Mucosa of descending colon (tissue), 3 donors: ENCODE data around the gene DENND6A. TPM values are rescaled to one million over a fixed set of nuclear protein-coding genes. Genes with fewer than 3 reads are reported as not detected.
A peak's percentile ranks its signal among the peaks of the same experiment; 100 is the strongest.

Experiments used
- ATAC-seq: fragments of 200-7000 bp; cut with Tn5 transposase; one replicate; pipeline ENCODE4 v1.9.1; 2020; ENCODE audit warnings: mild to moderate bottlenecking, moderate library complexity
- DNase-seq, 3 donors: peaks; one replicate each; pipeline ENCODE4 v3.0.0-alpha.2; 2020
- H3K36me3 ChIP-seq: fragments of 200-600 bp; one replicate; pipeline ENCODE4 v1.8.0; 2021; ENCODE audit warnings: low read depth, mild to moderate bottlenecking
- H3K4me1 ChIP-seq: fragments of 200-600 bp; one replicate; pipeline ENCODE4 v1.8.0; 2021; ENCODE audit warnings: low read depth, mild to moderate bottlenecking
- H3K4me3 ChIP-seq: fragments of 200-600 bp; one replicate; pipeline ENCODE4 v1.8.0; 2021; ENCODE audit warnings: mild to moderate bottlenecking
- H3K9me3 ChIP-seq: fragments of 200-600 bp; one replicate; pipeline ENCODE4 v1.8.0; 2021; ENCODE audit warnings: mild to moderate bottlenecking
- intact Hi-C, 2 donors: fragments of 100-400 bp; cut with DNase I in 1 of 2; cut with micrococcal nuclease in 1 of 2; formaldehyde crosslinking; loops; one replicate each; pipeline versions ENCODE4 v1.11.0 to v1.11.1; 2022; cut with DNase I, micrococcal nuclease
- total RNA-seq, 3 donors: library from RNA; stranded (reverse); fragmentation: NEBNext Ultra II Directional in 2 of 3; extraction: Animal tissue kit (Norgen Biotek cat#: 25700) in 2 of 3; gene quantifications; one replicate each; pipeline versions ENCODE4 v1.2.1 to v1.2.4, GENCODE V29; 2021 to 2023
- TF ChIP-seq, protein P1 (sequence below): fragments of 200-600 bp; IDR thresholded peaks from one replicate; pipeline ENCODE4 v1.8.0; 2022; ENCODE audit warnings: antibody characterized with exemption, mild to moderate bottlenecking
- donor health status: DM: no; HTN: no; CAD: no; lungs with moderate emphysema.
- donor health status: DM: no; HTN: no; CAD: no.
- donor health status: DM: no; HTN: yes; CAD: no.

The DENND6A gene
- total RNA-seq, 3 donors from 2014 or later: 19.6 to 34.7 (median 20.4) TPM

DNA sequence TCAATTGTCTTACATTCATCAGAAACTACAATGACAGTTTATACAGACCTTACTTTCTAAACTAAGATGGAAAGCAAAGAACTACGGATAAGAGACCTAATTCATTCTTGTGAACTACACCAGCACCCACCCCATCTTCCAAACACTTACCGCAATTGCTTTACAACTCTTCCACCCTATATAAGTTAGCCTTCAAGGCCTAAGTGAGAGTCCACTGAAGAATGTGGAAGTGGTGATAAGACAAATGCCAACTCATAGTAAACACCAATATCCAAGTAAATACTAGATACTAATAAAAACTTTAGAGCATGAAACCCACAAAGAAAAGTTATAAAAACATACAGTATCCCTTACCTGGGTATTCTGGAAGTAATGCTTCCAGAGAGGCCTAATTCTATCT lies 109.3 kb downstream of the DENND6A start:
- Histone ChIP-seq H3K4me3 (no peak overlapping the region), H3K4me1 (peaks cover 39% of the 10 kb centered on the region), H3K9me3 (no peaks in the 10 kb centered on the region), H3K36me3 (no peaks in the 10 kb centered on the region)
- ATAC-seq: peak; percentile 79
- no peak for DNase-seq
- intact Hi-C loops: no loop called here
- TF ChIP-seq, protein P1, sequence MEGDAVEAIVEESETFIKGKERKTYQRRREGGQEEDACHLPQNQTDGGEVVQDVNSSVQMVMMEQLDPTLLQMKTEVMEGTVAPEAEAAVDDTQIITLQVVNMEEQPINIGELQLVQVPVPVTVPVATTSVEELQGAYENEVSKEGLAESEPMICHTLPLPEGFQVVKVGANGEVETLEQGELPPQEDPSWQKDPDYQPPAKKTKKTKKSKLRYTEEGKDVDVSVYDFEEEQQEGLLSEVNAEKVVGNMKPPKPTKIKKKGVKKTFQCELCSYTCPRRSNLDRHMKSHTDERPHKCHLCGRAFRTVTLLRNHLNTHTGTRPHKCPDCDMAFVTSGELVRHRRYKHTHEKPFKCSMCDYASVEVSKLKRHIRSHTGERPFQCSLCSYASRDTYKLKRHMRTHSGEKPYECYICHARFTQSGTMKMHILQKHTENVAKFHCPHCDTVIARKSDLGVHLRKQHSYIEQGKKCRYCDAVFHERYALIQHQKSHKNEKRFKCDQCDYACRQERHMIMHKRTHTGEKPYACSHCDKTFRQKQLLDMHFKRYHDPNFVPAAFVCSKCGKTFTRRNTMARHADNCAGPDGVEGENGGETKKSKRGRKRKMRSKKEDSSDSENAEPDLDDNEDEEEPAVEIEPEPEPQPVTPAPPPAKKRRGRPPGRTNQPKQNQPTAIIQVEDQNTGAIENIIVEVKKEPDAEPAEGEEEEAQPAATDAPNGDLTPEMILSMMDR: no peak

DNA sequence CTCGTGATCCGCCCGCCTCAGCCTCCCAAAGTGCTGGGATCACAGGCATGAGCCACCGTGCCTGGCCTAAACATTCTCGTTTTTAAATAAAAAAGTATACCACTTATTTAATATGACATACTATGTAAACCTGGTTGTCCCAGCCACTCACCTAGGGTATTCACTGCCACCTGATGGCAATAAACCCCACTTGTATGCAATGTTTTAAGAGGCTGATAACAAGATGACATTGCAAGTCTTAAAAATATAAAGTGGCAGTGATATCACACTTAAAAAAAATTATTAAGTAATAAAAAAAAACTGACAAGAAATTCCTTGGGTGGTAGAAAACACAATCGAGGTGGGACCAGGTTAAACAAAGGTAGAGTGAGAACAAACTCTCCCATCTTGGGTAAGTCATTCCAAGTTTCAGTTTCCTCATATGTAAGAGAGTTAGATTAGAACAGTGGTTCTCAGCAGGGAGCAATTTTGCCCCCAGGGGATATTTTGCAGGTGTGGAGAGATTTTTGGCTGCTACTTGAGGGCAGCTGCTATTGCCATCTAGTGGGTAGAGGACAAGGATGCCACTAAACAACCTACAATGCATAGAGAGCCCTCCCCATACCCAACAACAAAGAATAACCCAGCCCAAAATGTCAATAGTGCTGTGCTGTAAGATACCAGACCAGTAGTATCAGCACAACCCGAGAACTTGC lies 110.3 kb downstream of the DENND6A start:
- Histone ChIP-seq H3K4me1 (peaks cover 36% of the 10 kb centered on the region), H3K36me3 (no peaks in the 10 kb centered on the region)
- no peak for DNase-seq

DNA sequence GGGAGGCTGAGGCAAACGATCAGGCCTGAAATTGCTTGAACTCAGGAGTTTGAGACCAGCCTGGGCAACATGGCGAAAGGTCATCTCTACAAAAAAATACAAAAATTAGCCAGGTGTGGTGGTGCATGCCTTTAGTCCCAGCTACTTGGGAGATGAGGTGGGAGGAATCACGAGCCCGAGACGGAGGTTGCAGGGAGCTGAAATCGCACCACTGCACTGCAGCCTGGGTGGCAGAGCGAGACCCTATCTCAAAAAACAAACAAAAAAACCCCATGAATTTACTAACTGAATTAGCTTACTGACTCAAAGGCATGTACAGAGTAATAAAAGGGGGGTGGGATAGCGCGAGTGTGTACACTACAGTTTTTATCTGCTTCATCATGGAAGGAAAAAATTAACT lies 115.1 kb downstream of the DENND6A start:
- peaks cover 19% of the 10 kb centered on the region for H3K4me1 ChIP-seq
- no peaks in the 10 kb centered on the region for H3K9me3 ChIP-seq
- H3K4me3 ChIP-seq: no peak overlapping the region
- ATAC-seq: no peak
- intact Hi-C loops: no loop called here
- DNase-seq: no peak
- TF ChIP-seq, protein P1: no peak
- H3K36me3 ChIP-seq: peaks cover 11% of the 10 kb centered on the region

More for the DNA sequence above, 110.3 kb downstream of the DENND6A start:
- intact Hi-C loops: no loop called here
- Histone ChIP-seq H3K9me3 (no peaks in the 10 kb centered on the region), H3K4me3 (no peak overlapping the region)
- peak; percentile 83 for ATAC-seq
- TF ChIP-seq, protein P1: no peak

GRCh38 chr3:57575966-57576626 lies 116.8 kb downstream of the DENND6A start:
- TF ChIP-seq, protein P1: no peak
- intact Hi-C loops: no loop called here
- Histone ChIP-seq H3K9me3 (no peaks in the 10 kb centered on the region), H3K4me3 (no peak overlapping the region), H3K4me1 (peaks cover 17% of the 10 kb centered on the region), H3K36me3 (peaks cover 22% of the 10 kb centered on the region)
- ATAC-seq (no peak), DNase-seq (no peak)

Other genes starting within 250 kb of the DENND6A start
- under 1 TPM; 0.07 to 0.26 (median 0.16) TPM for gene DNAH12, start 148.7 kb downstream of the DENND6A start, total RNA-seq
- 10 to 100 TPM; 18.2 to 19.9 (median 19.5) TPM for gene PDE12, start 136.8 kb downstream of the DENND6A start, total RNA-seq
- gene ARF4, start 95.7 kb downstream of the DENND6A start, total RNA-seq: 100 to 1,000 TPM; 114 to 164 (median 115) TPM
- 100 to 1,000 TPM in 1 of 3 donors, 10 to 100 TPM in 2; 73.8 to 298 (median 83.8) TPM for gene SLMAP, start 63.2 kb upstream of the DENND6A start, total RNA-seq